ENCODE data around the gene BZW2.

Gene BZW2

GRCh38 chr7:16753102-16753931 lies 107.3 kb downstream of the BZW2 start, which contains the start of gene TSPAN13:
Gene TSPAN13, plus strand, starts transcription at chr7:16753755. Its CDS starts 213 bp downstream, at chr7:16753968.
- no peak for DNase-seq (ENCODE audit: low read depth, low spot score)

- DNase-seq (ENCODE audit: low read depth, low spot score) = no peak
Measured at GRCh38 chr7:16753932-16754855, 108.2 kb downstream of the BZW2 start.

DNA sequence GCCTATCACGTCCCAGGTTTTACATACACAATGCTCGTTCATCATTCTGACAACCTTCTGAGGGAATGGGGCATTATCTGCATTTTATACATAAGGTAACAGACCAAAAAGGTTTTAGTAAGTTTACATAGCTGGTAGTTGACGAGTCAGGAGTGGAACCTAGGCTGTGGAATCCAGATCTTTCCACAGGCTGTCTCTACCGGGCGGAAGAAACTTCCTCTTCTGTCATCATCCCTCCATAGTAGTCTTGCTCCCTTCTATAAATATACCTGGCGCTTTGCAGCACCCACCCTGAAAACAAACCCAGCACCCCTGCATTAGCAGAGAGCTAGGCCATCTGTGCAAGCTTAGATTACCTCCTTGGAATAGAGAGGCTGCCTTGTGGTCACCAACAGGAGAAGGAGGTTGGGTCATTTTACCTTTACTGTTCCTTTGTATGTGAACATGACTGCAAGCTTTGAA lies 108.9 kb downstream of the BZW2 start:
- DNase-seq (ENCODE audit: low read depth, low spot score) = no peak

DNA sequence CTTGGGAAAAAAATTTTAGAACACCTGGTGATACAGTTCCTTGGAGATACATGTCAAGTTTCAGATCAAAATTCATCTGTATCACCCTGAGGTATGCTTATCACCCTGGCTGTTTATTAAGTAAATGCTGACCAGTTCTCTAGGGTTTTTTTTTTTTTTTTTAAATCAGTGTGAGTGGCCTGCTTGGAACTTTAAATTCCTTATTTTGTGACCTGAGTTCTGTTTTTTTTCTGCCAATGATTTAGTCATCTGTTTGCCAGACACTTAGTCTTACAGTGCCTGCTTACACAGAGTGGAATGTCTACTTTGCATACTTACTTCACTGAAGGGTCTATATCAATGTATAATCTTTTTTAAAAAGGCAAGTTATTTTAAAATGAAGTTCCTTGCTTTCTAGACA lies 109.4 kb downstream of the BZW2 start:
- no peak for DNase-seq (ENCODE audit: low read depth, low spot score)
